NCI-H510A treated with DMSO at 0.1 percent for 48 hours (cell line): ENCODE data around the gene MORC2.

Experiments used
- DNase-seq: peaks from one replicate; lab custom pipeline; 2025; lab: John Stamatoyannopoulos, UW

MORC2 gene

GRCh38 chr22:30949934-30950660 lies 18.5 kb downstream of the MORC2 start:
- no peak for DNase-seq

DNA sequence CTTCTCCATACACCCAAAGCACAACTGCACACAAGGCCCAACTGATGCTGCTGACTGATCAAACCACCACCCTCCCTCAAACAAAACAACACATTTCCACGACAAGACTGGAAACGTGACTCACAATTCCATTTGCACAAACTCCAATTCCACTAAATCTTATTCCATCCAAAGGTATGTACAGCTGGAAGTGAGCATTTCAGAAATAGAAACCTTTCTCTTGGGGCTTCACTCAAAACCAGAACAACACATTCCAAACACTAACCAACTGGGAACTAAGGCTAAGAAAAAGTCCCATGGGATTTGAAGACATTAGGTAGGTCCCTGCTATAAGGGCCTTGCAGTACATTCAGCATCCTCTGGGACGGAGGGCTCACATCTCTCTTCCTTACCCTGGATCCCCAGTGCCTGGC lies 19.6 kb downstream of the MORC2 start:
- DNase-seq: no peak

DNA sequence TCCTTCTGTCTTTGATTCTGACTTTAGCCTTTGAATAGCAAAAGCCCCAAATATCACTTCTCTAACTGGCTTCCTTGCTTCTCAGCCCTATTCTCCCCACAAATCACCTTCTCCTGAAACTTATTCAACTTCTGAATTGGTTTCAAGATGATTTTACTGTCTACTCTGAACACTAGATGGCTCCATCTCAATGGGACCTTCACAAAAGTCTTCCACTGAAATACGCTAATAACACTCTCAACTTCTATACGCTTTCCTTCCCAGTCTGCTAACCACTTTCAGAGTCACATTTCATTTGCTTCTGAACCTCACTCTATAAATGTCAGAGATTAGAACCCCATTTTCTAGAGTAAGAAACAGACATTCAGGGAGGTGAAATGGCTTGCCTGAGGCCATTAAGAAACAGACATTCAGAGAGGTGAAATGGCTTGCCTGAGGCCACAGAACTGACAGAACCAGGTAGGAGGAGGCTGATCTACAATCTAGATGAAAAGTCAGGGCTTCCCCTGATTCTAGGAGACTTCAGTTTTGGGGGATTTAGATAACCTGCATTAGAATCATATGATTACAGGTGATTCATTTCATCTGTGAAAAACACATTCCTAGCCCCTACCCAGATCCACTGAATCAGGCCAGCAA lies 20.6 kb downstream of the MORC2 start:
- DNase-seq: peak; percentile 13

DNA sequence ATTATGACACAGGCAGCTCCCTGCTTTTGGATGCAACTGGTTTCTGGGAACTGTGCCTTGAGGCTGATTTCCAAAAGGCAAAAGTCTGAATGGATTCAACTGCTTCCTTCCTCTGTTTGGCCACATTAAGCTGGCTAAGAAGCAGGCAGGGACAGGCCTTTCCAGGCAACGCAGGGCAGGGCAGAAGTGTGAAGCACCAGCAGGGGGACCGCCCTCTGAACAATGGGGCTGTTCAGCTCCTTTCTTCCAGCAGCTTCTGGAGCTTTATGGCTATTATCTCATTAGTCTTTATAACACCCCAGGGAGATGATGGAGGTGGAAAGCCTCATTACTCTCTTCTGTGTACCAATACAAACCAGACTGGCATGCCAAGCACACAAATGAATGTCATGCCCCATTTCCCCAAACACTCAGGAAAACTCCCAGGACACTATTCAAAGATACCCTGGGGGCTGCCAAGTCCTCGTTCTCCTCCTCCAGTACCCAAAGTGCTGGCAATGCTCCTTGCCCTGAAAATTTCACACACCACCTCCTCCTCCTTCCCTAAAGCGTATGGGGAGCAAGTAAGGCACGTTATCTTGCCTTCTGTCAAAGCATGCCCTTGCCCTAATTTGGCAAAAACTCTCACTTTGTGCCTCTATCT lies 21.3 kb downstream of the MORC2 start:
- no peak for DNase-seq

DNA sequence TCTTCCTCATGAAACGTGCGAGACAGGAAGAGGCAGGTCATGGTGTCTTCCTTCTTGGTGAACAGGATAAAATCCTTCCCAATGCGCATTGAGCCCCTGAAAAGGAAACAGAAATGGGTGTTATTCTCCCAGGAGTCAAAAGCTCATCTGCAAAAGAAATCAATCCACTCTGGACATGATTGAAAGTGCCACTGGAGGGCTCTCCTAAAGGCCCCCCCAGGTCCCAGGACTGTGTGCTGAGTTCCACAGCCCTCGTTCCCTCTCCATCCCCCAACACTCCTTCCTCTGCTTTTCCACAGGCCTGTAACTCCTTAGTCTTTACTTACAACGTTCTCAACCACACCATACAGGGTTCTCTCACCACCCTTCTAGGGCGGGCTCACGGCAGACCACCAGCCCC lies 22.2 kb downstream of the MORC2 start:
- DNase-seq: no peak

DNA sequence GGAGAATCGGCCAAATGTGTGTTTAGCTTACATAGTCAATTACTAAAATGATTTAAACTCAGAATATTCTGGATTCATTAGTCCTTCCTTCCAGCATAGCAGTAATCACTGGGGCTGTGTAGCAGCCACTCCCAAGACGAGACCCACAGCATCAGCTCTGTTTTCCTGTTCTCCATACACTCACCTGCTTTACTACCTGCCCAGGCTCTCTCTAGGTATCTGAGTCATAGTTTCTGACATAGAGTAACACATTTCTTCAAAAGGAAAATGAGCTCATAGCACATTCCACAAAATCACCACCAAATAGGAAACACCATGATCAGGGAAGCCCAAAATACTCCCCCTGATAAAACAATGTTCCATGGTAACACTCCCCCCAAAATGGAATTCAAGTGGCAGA lies 22.9 kb downstream of the MORC2 start:
- DNase-seq: no peak

DNA sequence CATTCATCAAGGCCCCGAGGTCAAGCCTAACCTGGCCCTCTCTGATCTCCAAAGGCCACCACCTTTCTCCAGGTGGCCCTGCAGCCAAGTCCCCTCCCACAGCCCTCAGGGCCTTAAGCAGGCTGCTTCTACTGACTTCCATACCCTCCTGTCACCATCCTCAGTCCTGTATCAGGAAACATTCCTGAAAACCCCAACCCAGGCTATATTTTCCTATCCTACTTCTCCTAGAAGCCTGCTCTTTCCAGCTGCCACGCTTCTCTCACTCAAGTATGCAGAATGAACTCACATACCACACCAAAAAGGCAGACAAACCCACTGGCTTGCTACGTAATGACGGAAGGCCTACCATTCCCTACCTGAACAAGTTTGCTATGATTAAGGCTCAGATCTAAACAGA lies 23.6 kb downstream of the MORC2 start:
- DNase-seq: no peak

DNA sequence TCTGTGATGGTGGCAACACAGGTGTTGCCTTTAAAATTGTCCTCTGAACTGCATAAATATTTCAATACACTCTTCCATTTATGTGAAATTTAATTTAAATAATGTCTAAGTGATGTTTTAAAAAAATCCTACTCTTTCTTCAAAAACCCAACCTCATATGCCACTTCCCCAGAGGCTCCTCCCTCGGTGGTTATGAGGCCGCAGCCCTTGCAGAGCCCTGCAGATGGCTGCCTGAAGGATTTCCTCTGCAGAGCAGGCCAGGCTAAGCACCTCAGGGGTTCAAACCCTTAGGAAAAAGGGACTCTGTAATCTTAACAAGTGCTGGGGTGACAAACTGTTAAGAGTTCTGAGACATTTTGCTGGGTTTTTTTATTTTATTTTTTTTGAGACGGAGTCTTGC lies 25.2 kb downstream of the MORC2 start:
- DNase-seq: no peak

DNA sequence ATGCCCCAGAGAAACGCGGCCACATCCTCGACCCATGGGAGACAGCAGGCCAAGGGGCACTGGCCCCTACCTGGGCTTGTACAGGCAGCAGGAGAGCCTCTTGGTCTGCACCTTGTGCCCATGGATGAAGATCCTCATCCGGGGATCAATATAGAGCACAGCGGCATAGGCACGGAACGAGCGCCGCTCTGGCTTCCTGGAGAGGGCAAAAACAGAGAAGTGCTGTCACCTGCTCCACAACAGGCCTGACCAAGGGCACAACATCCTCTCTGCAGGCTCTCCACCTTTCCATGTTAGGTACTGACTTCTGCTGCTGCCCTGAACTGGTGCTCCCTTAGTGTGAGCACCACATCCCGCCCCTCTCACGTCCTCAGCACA lies 27.2 kb downstream of the MORC2 start:
- DNase-seq: no peak

DNA sequence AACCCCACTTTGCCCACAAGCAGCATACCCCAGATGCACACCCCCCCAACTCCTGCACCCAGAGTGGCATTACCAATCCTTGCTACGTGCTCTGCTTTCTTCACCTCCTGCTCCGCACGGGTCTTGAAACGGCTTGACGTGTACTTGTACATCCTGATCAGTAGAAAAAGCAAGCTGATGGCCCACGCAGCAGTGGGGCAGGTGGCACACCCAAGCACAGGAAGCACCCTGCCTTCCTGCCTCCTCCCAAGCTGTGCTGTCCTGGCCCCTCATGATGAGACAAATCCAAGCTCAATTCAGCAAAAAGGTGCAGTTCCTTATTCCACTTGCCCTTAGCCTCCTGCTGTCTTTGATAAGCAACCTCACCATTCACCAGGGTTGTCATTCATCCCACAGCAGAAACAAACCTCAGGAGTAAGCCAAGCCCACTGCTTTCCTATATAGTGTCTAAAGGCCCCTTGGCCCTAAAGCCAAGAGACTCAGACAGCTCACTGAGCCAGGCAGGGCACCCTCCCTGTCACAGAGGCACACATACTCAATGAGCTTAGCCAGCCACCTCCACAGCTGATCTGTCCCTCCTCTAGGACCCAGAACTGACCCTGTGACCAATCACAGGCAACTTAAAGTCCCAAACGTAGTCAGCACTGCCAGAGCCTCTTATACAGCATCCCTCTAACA lies 27.8 kb downstream of the MORC2 start:
- no peak for DNase-seq

GRCh38 chr22:30934053-30934452 lies 34.5 kb downstream of the MORC2 start:
- no peak for DNase-seq

DNA sequence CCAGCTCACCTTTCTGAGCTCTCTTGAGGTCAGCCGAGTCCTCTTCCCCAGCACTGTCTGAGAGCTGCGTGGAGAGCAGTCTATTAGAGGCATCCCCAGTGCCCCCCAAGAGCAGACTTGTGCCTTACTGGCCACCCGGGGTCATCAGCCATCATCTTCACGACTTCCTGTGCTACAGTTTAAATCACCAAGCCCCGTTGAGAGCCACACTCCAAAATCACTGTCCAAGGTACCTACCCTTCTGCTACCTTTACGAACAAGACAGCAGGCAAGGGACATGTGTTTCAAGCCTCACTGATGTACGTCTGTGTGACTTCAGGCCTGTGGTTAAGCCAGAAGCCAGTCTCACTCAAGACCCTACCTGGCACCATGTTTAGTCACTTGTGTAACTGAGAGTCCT lies 35.1 kb downstream of the MORC2 start:
- no peak for DNase-seq

- DNase-seq: no peak
Observed at GRCh38 chr22:30932661-30933060, 35.9 kb downstream of the MORC2 start.

- DNase-seq: no peak
Observed at GRCh38 chr22:30931541-30932300, 36.9 kb downstream of the MORC2 start.

GRCh38 chr22:30930228-30930627 lies 38.3 kb downstream of the MORC2 start:
- DNase-seq: no peak

DNA sequence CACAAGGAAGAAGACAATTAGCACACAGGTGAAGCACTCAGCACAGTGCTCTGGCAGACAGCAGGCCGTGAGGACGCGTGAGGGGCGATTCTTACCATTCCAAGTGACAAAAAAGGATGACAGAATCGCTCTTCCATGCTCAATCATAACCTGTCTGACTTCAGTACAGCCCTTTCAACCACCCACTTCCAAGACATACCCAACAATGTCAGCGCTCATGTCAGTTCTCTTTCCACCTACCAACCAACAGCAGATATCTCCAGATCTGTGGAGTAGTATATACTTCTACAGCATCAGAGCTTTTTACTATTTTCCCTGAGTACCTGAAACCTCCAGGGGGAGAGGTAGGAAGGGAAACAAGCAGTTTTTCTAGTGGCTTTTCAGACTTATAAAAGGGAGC lies 40.2 kb downstream of the MORC2 start:
- DNase-seq: no peak

- no peak for DNase-seq
Observed at GRCh38 chr22:30927806-30928205, 40.8 kb downstream of the MORC2 start.

DNA sequence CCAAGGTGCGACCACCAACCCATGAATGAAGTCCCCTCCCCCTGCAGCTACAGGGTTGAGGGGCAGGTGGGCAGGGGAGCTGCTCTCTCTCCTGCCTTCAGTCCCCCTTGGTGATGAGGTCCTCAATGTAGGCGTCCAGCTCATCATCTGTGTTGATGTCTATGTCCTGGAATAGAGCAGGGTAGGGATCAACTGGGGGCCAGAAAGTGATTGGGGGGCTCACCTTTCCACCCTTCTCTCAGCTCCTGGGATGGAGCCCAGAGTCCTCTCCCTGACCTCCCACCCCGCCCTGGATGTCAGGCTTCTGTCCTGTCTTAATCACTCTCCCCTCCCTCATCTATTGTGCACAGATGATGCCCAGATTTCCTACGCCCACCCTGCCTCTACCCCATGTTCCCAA lies 41.9 kb downstream of the MORC2 start:
- DNase-seq: no peak

DNA sequence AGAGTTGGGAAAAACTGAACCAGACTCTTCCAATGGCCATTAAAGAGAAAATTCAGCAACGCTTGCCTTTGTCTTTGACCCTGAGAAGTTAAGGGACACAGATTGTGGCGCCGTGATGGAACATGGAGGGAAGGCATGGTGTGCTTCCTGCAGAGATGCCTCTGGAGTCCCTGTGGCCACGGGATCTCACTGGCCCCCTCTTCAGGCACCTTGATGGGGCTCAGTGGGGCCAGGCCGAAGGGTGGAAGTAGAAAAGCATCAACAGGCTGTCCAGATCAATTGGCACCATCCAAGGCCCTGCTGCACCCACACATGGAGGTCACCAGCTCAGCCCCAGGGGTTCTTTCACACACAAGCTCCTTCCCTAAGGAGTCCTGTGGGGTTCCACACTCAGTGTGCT lies 42.9 kb downstream of the MORC2 start:
- DNase-seq: no peak

- DNase-seq: no peak
Observed at GRCh38 chr22:30923168-30923900, 45.2 kb downstream of the MORC2 start.

- no peak for DNase-seq
Observed at GRCh38 chr22:30922151-30922611, 46.4 kb downstream of the MORC2 start.
